ENCODE measurements around the gene CHURC1. TPM values are rescaled to one million over a fixed set of nuclear protein-coding genes. Genes with fewer than 3 reads are reported as not detected.
"Not testable (repeated sequence)": the region's sequence is repeated elsewhere in the genome, so short reads cannot be mapped to it uniquely, and the experiment has no call there.

Gene CHURC1
- total RNA-seq, 2 donors from 2014 or later = 53.8 to 56.0 TPM

GRCh38 chr14:64880221-64881121 is 33.8 kb upstream of the CHURC1 start:
- peaks cover 22% of the 10 kb centered on the region for H3K27me3 Mint-ChIP-seq
- H3K4me1 Mint-ChIP-seq = no peaks in the 10 kb centered on the region
- peak; percentile 88 for ATAC-seq (replicated peaks)
- H3K4me3 Mint-ChIP-seq = peak overlapping the region; percentile 81
- no peaks in the 10 kb centered on the region for H3K36me3 Mint-ChIP-seq (ENCODE audit: low read depth)
- H3K9me3 Mint-ChIP-seq = no peaks in the 10 kb centered on the region
- no peak overlapping the region for H3K27ac Mint-ChIP-seq

- H3K4me3 Mint-ChIP-seq = no peak overlapping the region
- no peak overlapping the region for H3K27ac Mint-ChIP-seq
- no peaks in the 10 kb centered on the region for H3K4me1 Mint-ChIP-seq
- H3K36me3 Mint-ChIP-seq (ENCODE audit: low read depth) = no peaks in the 10 kb centered on the region
- H3K9me3 Mint-ChIP-seq = no peaks in the 10 kb centered on the region
- H3K27me3 Mint-ChIP-seq = peaks cover 31% of the 10 kb centered on the region
- ATAC-seq (replicated peaks) = no peak
These were observed 28.7 kb upstream of the CHURC1 start for GRCh38 chr14:64885559-64885958.

- Mint-ChIP-seq H3K9me3 (no peaks in the 10 kb centered on the region), H3K4me1 (no peaks in the 10 kb centered on the region), H3K27me3 (peaks cover 19% of the 10 kb centered on the region), H3K27ac (no peak overlapping the region), H3K4me3 (no peak overlapping the region), H3K36me3 (ENCODE audit: low read depth) (no peaks in the 10 kb centered on the region)
- no peak for ATAC-seq (replicated peaks)
These were observed 24.9 kb upstream of the CHURC1 start for GRCh38 chr14:64889352-64889751.

GRCh38 chr14:64891173-64891838 is 22.9 kb upstream of the CHURC1 start:
- H3K4me3 Mint-ChIP-seq = no peak overlapping the region
- no peaks in the 10 kb centered on the region for H3K36me3 Mint-ChIP-seq (ENCODE audit: low read depth)
- H3K27ac Mint-ChIP-seq = no peak overlapping the region
- H3K27me3 Mint-ChIP-seq = peaks cover 11% of the 10 kb centered on the region
- no peak for ATAC-seq (replicated peaks)
- no peaks in the 10 kb centered on the region for H3K9me3 Mint-ChIP-seq
- no peaks in the 10 kb centered on the region for H3K4me1 Mint-ChIP-seq

- no peak overlapping the region for H3K4me3 Mint-ChIP-seq
- H3K36me3 Mint-ChIP-seq (ENCODE audit: low read depth) = no peaks in the 10 kb centered on the region
- H3K27me3 Mint-ChIP-seq = peaks cover 11% of the 10 kb centered on the region
- no peak overlapping the region for H3K27ac Mint-ChIP-seq
- no peaks in the 10 kb centered on the region for H3K9me3 Mint-ChIP-seq
- H3K4me1 Mint-ChIP-seq = no peaks in the 10 kb centered on the region
- peak; percentile 75 for ATAC-seq (replicated peaks)
These were observed 22.3 kb upstream of the CHURC1 start for GRCh38 chr14:64891839-64892375.

- Mint-ChIP-seq H3K27ac (no peak overlapping the region), H3K9me3 (no peaks in the 10 kb centered on the region), H3K36me3 (ENCODE audit: low read depth) (no peaks in the 10 kb centered on the region), H3K4me3 (no peak overlapping the region), H3K27me3 (peaks cover 10% of the 10 kb centered on the region), H3K4me1 (no peaks in the 10 kb centered on the region)
- no peak for ATAC-seq (replicated peaks)
These were observed 14.3 kb upstream of the CHURC1 start for GRCh38 chr14:64899958-64900357.

GRCh38 chr14:64906022-64906421 is 8.2 kb upstream of the CHURC1 start:
- Mint-ChIP-seq H3K4me1 (no peaks in the 10 kb centered on the region), H3K4me3 (no peak overlapping the region), H3K9me3 (no peaks in the 10 kb centered on the region), H3K36me3 (ENCODE audit: low read depth) (no peaks in the 10 kb centered on the region), H3K27ac (no peak overlapping the region), H3K27me3 (peaks cover 21% of the 10 kb centered on the region)
- ATAC-seq (replicated peaks) = no peak

- peaks cover 18% of the 10 kb centered on the region for H3K36me3 Mint-ChIP-seq (ENCODE audit: low read depth)
These were observed 3.3 kb upstream of the CHURC1 start for GRCh38 chr14:64910847-64911495.

GRCh38 chr14:64912261-64912660 is 2.0 kb upstream of the CHURC1 start:
- no peak overlapping the region for H3K4me3 Mint-ChIP-seq
- no peak for ATAC-seq (replicated peaks)
- H3K9me3 Mint-ChIP-seq = no peaks in the 10 kb centered on the region
- H3K27me3 Mint-ChIP-seq = no peaks in the 10 kb centered on the region
- peaks cover 15% of the 10 kb centered on the region for H3K4me1 Mint-ChIP-seq
- H3K27ac Mint-ChIP-seq = no peak overlapping the region
- peaks cover 23% of the 10 kb centered on the region for H3K36me3 Mint-ChIP-seq (ENCODE audit: low read depth)

More at GRCh38 chr14:64910847-64911495, 3.3 kb upstream of the CHURC1 start:
- H3K4me1 Mint-ChIP-seq = peaks cover 10% of the 10 kb centered on the region
- ATAC-seq (replicated peaks) = no peak
- H3K27me3 Mint-ChIP-seq = peaks cover 6% of the 10 kb centered on the region
- no peaks in the 10 kb centered on the region for H3K9me3 Mint-ChIP-seq
- no peak overlapping the region for H3K27ac Mint-ChIP-seq
- H3K4me3 Mint-ChIP-seq = no peak overlapping the region

GRCh38 chr14:64913477-64913876 is 778 bp upstream of the CHURC1 start:
- Mint-ChIP-seq H3K36me3 (ENCODE audit: low read depth) (peaks cover 33% of the 10 kb centered on the region), H3K4me1 (peaks cover 26% of the 10 kb centered on the region), H3K27ac (peak overlapping the region; percentile 94), H3K4me3 (peak overlapping the region; percentile 97)
- ATAC-seq (replicated peaks); H3K27me3 Mint-ChIP-seq; H3K9me3 Mint-ChIP-seq: not testable (repeated sequence)

- peaks cover 41% of the 10 kb centered on the region for H3K36me3 Mint-ChIP-seq (ENCODE audit: low read depth)
- peak overlapping the region; percentile 94 for H3K27ac Mint-ChIP-seq
- peak overlapping the region; percentile 97 for H3K4me3 Mint-ChIP-seq
- ATAC-seq (replicated peaks) = no peak
- peaks cover 27% of the 10 kb centered on the region for H3K4me1 Mint-ChIP-seq
- no peaks in the 10 kb centered on the region for H3K9me3 Mint-ChIP-seq
- H3K27me3 Mint-ChIP-seq = no peaks in the 10 kb centered on the region
These were observed 772 bp downstream of the CHURC1 start for GRCh38 chr14:64915029-64915424.

- H3K9me3 Mint-ChIP-seq = no peaks in the 10 kb centered on the region
- peak overlapping the region; percentile 97 for H3K4me3 Mint-ChIP-seq
- ATAC-seq (replicated peaks) = no peak
- peaks cover 41% of the 10 kb centered on the region for H3K36me3 Mint-ChIP-seq (ENCODE audit: low read depth)
- peak overlapping the region; percentile 94 for H3K27ac Mint-ChIP-seq
- no peaks in the 10 kb centered on the region for H3K27me3 Mint-ChIP-seq
- peaks cover 33% of the 10 kb centered on the region for H3K4me1 Mint-ChIP-seq
These were observed 1.5 kb downstream of the CHURC1 start for GRCh38 chr14:64915797-64916196.

- Mint-ChIP-seq H3K4me1 (peaks cover 38% of the 10 kb centered on the region), H3K27ac (peak overlapping the region; percentile 77), H3K27me3 (no peaks in the 10 kb centered on the region), H3K4me3 (peak overlapping the region; percentile 52), H3K36me3 (ENCODE audit: low read depth) (peaks cover 55% of the 10 kb centered on the region), H3K9me3 (no peaks in the 10 kb centered on the region)
- ATAC-seq (replicated peaks) = no peak
These were observed 4.0 kb downstream of the CHURC1 start for GRCh38 chr14:64918216-64918615.

GRCh38 chr14:64919215-64919614 is 5.0 kb downstream of the CHURC1 start:
- Mint-ChIP-seq H3K9me3 (no peaks in the 10 kb centered on the region), H3K4me3 (peak overlapping the region; percentile 52), H3K27ac (peak overlapping the region; percentile 77), H3K27me3 (no peaks in the 10 kb centered on the region), H3K36me3 (ENCODE audit: low read depth) (peaks cover 64% of the 10 kb centered on the region), H3K4me1 (peaks cover 38% of the 10 kb centered on the region)
- ATAC-seq (replicated peaks) = no peak
